Activated naive CD8-positive, alpha-beta T cell treated with anti-CD3 and anti-CD28 coated beads, Interleukin-2, amount 50 U/mL, for 24 hours (primary cell): Measurements from ENCODE around the gene TMEM108.

ENCODE experiments used
- ATAC-seq: fragments of 150-1000 bp; cut with Tn5 transposase; one replicate; pipeline ENCODE4 v1.10.0; 2021
- DNase-seq: peaks from one replicate; pipeline ENCODE4 v3.0.0; 2021
- H3K27ac Mint-ChIP-seq: one replicate; pipeline ENCODE4 v1.8.0; 2021; ENCODE audit warnings: mild to moderate bottlenecking, mixed read lengths
- H3K27me3 Mint-ChIP-seq: one replicate; pipeline ENCODE4 v1.8.0; 2021; ENCODE audit warnings: mixed read lengths
- H3K36me3 Mint-ChIP-seq: one replicate; pipeline ENCODE4 v1.8.0; 2021; ENCODE audit warnings: low read depth, mixed read lengths
- H3K4me1 Mint-ChIP-seq: one replicate; pipeline ENCODE4 v1.8.0; 2021; ENCODE audit warnings: mixed read lengths
- H3K4me3 Mint-ChIP-seq: one replicate; pipeline ENCODE4 v1.8.0; 2021; ENCODE audit warnings: mild to moderate bottlenecking, moderate library complexity, mixed read lengths
- H3K9me3 Mint-ChIP-seq: one replicate; pipeline ENCODE4 v1.8.0; 2021; ENCODE audit warnings: mixed read lengths

Gene TMEM108

DNA sequence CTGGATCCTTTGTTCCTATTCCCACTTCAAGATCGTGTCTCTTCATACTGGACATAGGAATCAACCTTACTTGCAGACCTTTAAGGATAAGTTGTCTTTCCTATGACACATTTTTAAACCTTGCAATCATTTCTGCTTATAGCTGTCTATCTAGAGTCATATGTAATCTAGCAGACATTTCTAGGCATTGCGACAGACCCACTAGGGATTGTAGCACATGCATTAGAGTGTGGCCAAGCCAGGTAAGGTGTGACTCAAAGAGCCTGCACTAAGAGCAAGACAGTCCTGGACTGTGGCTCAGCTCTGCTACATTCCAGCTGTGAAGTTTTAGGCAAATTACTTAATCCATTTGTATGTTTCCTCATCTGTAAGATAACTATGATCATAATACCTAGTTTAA lies 322.8 kb downstream of the TMEM108 start:
- Mint-ChIP-seq H3K36me3 (no peaks in the 10 kb centered on the region), H3K4me3 (no peak overlapping the region), H3K4me1 (no peaks in the 10 kb centered on the region), H3K9me3 (peaks cover 8% of the 10 kb centered on the region), H3K27ac (no peak overlapping the region), H3K27me3 (no peaks in the 10 kb centered on the region)
- DNase-seq (no peak), ATAC-seq (no peak)

DNA sequence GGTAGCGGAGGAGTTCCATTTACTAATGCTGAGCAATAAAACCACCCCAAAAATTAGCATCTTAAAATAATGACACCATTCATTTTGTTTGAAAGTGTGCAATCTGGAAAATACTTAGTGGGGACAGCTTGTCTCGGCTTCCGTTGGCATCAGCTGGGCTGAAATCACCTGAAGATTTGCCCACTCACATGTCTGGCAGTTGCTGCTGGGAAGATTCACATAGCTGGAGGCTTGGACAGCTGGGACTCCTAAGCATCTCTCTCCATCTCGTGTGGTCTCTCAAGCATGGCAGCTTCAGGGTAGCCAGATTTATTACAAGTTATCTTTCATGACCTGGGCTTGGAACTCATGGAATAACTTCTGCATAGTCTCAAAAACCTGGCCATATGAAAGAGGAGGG lies 323.2 kb downstream of the TMEM108 start:
- no peaks in the 10 kb centered on the region for H3K4me1 Mint-ChIP-seq
- no peaks in the 10 kb centered on the region for H3K27me3 Mint-ChIP-seq
- H3K27ac Mint-ChIP-seq, result no peak overlapping the region
- no peaks in the 10 kb centered on the region for H3K36me3 Mint-ChIP-seq
- no peak for ATAC-seq
- no peak for DNase-seq
- H3K9me3 Mint-ChIP-seq, result peaks cover 4% of the 10 kb centered on the region
- H3K4me3 Mint-ChIP-seq, result no peak overlapping the region

DNA sequence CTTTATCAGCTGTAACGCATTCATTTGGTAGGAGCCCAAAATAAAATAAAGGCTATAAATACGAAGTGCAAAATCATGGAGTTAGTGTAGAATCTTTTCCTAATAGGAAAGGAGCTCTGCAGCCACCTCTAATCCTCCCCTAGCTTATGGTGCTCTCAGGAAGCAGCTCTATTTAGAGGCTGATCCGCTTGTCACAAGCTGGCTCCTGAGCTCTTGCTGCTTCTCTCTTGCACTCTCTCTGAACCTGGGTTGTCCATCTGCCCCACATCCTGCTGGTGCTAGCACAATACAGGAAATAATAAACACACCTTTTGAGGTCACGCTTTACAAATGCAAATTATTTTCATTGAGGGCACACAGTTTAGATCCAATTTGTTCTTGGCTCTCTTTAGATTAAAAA lies 324.3 kb downstream of the TMEM108 start:
- Mint-ChIP-seq H3K36me3 (no peaks in the 10 kb centered on the region), H3K4me1 (no peaks in the 10 kb centered on the region), H3K9me3 (no peaks in the 10 kb centered on the region), H3K27me3 (no peaks in the 10 kb centered on the region), H3K27ac (no peak overlapping the region), H3K4me3 (no peak overlapping the region)
- DNase-seq, result no peak
- ATAC-seq, result no peak

DNA sequence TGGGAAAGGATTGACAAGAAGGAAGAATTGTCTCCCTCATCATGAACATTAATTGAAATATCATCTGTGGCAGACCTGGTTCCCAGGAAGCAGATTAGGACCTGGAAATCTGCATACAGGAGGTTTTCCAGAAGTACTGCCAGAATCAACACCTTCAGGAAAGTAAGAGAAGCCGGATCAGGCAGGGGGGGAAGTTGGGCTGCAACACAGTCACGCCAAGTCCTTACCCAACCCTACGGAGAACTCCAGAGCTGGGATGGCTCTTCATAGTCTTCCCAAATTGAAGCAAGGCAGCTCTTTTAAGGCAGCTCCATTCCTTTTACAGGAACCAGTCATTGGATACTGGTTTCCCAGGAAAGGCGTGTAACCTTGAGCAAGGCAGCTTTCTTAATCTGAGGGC lies 326.5 kb downstream of the TMEM108 start:
- H3K4me3 Mint-ChIP-seq, result no peak overlapping the region
- no peaks in the 10 kb centered on the region for H3K4me1 Mint-ChIP-seq
- no peak for ATAC-seq
- H3K9me3 Mint-ChIP-seq, result no peaks in the 10 kb centered on the region
- no peak overlapping the region for H3K27ac Mint-ChIP-seq
- H3K27me3 Mint-ChIP-seq, result no peaks in the 10 kb centered on the region
- H3K36me3 Mint-ChIP-seq, result no peaks in the 10 kb centered on the region
- no peak for DNase-seq

DNA sequence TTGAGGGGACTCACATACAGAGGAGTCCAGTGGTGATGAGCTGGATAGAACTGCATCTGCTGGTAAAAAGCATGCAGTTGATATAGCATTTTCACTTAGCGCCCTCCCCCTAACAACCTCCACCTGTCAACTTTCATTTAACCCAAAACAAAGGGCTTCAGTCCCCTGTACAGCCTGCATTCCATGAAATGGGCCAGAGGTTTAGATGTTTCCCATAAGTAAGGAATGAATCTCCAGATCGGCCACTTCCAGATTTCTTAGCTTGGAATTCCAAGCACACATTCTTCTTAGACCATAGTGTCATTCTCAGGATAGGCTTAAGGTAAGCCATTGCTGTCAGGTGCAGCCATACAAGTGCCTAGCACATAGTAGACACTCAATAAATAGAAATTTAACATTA lies 328.7 kb downstream of the TMEM108 start:
- Mint-ChIP-seq H3K27ac (no peak overlapping the region), H3K27me3 (no peaks in the 10 kb centered on the region), H3K9me3 (no peaks in the 10 kb centered on the region), H3K4me1 (no peaks in the 10 kb centered on the region), H3K36me3 (no peaks in the 10 kb centered on the region), H3K4me3 (no peak overlapping the region)
- DNase-seq, result no peak
- ATAC-seq, result no peak

DNA sequence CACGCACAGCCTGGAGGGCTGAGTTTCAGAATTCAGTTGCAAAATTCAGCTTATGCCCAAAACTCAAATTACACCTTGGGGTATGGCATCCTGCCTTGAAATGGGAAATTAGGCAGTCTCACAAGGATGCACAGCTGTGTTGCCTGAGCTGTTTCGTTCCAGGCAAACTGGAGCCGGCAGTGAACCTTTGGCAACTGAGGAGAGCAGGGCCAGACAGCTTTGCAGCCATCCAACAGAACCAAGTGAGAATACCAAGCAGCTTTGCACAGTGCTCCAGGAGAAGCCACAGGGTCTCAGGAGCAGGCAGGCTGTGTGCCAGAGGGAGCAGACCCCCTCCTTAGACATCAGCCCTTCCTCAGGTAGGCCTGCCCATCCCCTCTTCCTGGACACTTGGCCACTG lies 329.2 kb downstream of the TMEM108 start:
- DNase-seq (no peak), ATAC-seq (no peak)
- Mint-ChIP-seq H3K4me1 (no peaks in the 10 kb centered on the region), H3K4me3 (no peak overlapping the region), H3K27ac (no peak overlapping the region), H3K27me3 (no peaks in the 10 kb centered on the region), H3K36me3 (no peaks in the 10 kb centered on the region), H3K9me3 (no peaks in the 10 kb centered on the region)

DNA sequence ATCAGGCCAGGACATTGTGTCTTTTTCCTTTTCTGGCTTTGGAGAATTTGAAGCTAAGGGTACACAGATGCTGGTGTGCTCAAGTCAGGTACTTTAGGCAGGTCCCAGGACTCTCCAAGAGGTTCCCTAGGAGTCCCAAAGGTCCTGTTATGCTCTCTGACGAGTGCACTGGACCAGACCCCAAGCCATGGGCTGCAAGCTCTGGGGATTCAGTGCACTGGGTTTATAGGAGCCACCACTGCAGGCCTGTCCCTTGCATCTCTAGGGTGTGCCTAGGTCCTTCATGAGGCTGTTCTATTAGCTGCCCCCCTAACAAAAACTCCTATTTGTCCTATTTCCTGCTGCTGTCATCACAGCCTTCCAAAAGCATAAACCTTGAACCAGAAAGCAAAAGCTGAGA lies 329.8 kb downstream of the TMEM108 start:
- Mint-ChIP-seq H3K9me3 (no peaks in the 10 kb centered on the region), H3K4me1 (no peaks in the 10 kb centered on the region), H3K27me3 (no peaks in the 10 kb centered on the region), H3K4me3 (no peak overlapping the region), H3K27ac (no peak overlapping the region), H3K36me3 (no peaks in the 10 kb centered on the region)
- DNase-seq, result no peak
- ATAC-seq, result no peak

DNA sequence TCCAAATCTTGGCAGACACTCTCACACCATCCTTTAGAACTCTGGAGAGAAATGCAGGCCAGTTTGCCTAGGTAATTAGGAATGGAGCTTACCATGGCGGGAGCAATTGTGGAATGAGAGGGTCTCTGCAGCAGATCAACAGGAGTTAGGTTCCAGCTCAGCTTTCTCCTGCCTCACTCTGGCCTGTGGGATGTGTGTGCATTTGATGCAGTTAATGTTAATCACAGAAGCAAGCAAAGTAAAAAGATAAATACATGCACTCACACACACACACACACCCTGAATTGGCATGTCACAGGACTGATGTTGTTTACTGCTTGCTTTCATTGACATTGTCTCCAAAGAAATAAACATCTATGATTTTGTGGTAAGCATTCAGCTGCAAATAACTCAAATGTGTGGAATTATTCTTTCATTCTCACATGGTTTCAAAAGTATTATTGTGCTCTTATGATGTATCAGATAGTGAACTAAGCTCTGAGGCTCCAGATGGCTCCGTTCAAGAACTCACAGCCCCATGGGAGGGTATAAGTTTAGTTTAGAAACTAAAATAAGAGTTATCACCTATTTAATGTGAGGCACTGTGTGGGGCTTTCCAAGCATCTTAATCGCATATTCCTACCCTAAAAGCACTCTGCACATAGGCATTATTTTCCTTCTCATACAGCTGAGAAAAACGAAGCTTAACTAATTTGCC lies 330.3 kb downstream of the TMEM108 start:
- Mint-ChIP-seq H3K27ac (no peak overlapping the region), H3K27me3 (no peaks in the 10 kb centered on the region), H3K9me3 (no peaks in the 10 kb centered on the region), H3K4me1 (no peaks in the 10 kb centered on the region), H3K4me3 (no peak overlapping the region), H3K36me3 (no peaks in the 10 kb centered on the region)
- DNase-seq (no peak), ATAC-seq (no peak)

DNA sequence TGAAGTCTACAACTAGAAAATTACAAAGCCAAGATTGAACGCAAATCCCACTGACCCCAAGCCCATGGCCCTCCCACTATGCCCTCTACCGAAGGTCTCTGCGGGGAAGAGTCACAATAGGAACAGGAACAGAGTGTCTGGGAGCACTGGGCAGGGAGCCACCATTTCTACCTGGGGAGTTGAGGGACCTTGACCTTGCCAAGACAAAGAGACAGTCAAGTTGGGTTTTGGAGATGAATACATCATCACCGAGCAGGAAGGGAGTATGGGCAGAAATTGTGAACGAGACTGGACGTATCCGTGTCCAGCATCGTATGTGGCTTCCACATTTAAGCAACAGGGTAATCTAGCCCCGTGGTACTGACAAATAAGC lies 330.9 kb downstream of the TMEM108 start:
- no peaks in the 10 kb centered on the region for H3K9me3 Mint-ChIP-seq
- ATAC-seq, result no peak
- H3K4me3 Mint-ChIP-seq, result no peak overlapping the region

DNA sequence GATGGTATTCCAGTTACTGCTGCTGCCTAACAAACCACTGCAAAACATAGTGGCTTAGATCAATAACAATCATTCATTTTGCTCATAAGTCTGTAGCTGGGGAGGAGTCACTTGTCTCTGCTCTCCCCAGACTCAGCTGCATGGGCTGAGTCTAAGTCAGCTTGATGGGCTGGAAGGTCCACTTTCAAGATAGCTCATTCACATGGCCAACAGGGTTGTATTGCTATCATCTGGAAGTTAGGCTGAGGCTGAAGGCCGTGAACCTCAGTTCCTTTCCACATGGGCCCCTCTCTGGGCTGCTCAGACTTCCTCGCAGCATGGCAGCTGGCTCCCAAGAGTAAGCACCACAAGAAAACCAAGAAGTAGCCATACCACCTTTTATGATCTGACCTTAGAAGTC lies 333.0 kb downstream of the TMEM108 start:
- DNase-seq (no peak), ATAC-seq (no peak)
- Mint-ChIP-seq H3K4me1 (no peaks in the 10 kb centered on the region), H3K9me3 (no peaks in the 10 kb centered on the region), H3K4me3 (no peak overlapping the region), H3K36me3 (no peaks in the 10 kb centered on the region), H3K27me3 (no peaks in the 10 kb centered on the region), H3K27ac (no peak overlapping the region)

More for the DNA sequence above, 330.9 kb downstream of the TMEM108 start:
- Mint-ChIP-seq H3K27me3 (no peaks in the 10 kb centered on the region), H3K4me1 (no peaks in the 10 kb centered on the region), H3K27ac (no peak overlapping the region), H3K36me3 (no peaks in the 10 kb centered on the region)
- no peak for DNase-seq

DNA sequence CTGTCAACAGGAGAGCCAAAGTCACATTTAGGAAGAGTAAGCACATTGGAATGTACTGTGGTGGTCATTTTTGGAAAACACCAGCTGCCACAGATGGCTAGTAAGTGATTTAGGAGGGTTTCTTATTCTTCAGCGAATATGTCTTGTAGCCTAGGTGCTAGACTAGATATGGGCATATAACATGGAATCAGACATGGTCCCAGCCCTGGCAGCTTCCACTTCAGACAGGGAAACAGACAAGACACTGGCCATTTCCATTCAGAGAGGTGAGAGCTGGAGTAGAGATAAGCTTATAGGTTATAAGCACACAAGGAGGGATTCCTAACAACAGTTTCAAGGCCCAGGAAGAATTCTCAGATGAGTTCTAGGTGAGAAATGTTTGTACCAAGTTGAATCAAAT lies 333.5 kb downstream of the TMEM108 start:
- Mint-ChIP-seq H3K4me3 (no peak overlapping the region), H3K36me3 (no peaks in the 10 kb centered on the region), H3K27me3 (no peaks in the 10 kb centered on the region), H3K27ac (no peak overlapping the region), H3K4me1 (no peaks in the 10 kb centered on the region), H3K9me3 (no peaks in the 10 kb centered on the region)
- ATAC-seq (no peak), DNase-seq (no peak)

DNA sequence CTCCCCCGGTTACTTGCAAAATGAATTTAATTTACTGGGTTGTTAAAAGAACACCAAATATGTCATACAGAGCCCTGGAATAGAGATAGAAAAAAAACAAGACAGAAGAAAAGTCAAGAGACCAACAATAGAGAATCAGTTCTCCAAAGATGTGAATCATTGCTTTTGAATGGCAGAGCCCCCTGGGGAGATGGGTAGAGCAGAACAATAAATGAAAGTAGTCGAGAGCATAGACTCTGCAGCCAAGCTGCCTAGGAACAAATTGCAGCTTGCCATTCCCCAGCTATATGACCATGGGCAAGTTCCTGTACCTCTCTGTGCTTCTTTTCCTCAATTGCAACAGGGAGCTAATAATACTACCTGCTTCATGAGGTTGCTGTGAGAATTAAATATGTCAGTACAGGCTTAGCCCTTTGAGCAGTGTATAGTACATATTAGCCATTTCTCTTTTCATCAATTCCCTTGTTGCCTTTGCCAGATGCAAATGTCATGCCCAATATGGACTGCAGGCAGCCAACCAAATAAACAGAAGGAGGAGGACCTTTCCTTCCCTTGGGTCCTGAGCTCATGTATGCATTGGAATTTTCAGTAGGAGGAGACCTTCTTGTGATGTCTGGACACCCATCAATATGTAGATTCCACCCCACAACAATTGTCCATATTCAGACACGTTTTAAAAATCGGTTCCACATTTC lies 336.7 kb downstream of the TMEM108 start:
- H3K27ac Mint-ChIP-seq, result no peak overlapping the region
- no peak for ATAC-seq
- no peaks in the 10 kb centered on the region for H3K4me1 Mint-ChIP-seq
- no peak for DNase-seq
- no peaks in the 10 kb centered on the region for H3K36me3 Mint-ChIP-seq
- no peak overlapping the region for H3K4me3 Mint-ChIP-seq
- no peaks in the 10 kb centered on the region for H3K9me3 Mint-ChIP-seq
- no peaks in the 10 kb centered on the region for H3K27me3 Mint-ChIP-seq

DNA sequence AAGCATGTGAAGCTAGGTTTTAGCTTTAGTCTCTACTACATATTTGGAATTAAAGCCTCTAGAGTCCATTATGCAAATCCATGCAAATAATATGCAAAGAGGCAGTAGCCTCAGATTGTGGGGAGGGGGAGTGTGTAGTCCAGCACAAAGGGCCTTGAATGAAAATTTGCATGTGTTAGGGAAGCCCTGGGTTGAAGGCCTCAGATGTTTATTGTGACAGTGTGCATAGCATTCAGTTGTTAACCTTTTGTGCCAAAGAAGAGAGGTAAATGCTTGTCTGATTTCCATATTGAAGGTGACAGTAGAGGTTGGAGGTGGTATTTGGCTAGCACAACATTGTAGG lies 337.2 kb downstream of the TMEM108 start:
- no peaks in the 10 kb centered on the region for H3K27me3 Mint-ChIP-seq
- no peaks in the 10 kb centered on the region for H3K36me3 Mint-ChIP-seq
- DNase-seq (no peak), ATAC-seq (no peak)
- no peak overlapping the region for H3K27ac Mint-ChIP-seq
- H3K4me1 Mint-ChIP-seq, result no peaks in the 10 kb centered on the region
- no peak overlapping the region for H3K4me3 Mint-ChIP-seq
- no peaks in the 10 kb centered on the region for H3K9me3 Mint-ChIP-seq

DNA sequence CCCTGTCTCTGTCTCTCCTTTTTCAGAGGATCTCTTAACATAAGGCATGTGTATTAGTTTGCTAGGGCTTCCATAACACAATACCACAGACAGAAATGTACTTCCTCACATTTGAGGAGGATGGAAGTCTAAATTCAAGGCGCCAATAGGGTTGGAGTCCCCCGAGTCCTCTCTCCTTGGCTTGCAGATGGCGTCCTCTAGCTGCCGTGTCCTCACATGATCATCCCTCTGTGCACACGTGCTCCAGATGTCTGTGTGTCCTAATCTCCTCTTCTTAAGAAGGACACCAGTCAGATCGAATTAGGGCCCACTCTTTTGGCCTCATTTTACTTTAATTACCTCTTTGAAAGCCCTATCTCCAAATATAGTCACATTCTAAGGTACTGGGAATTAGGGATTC lies 338.6 kb downstream of the TMEM108 start:
- Mint-ChIP-seq H3K36me3 (no peaks in the 10 kb centered on the region), H3K9me3 (no peaks in the 10 kb centered on the region), H3K4me1 (no peaks in the 10 kb centered on the region), H3K27me3 (no peaks in the 10 kb centered on the region), H3K27ac (no peak overlapping the region), H3K4me3 (no peak overlapping the region)
- ATAC-seq, result no peak
- DNase-seq, result no peak

DNA sequence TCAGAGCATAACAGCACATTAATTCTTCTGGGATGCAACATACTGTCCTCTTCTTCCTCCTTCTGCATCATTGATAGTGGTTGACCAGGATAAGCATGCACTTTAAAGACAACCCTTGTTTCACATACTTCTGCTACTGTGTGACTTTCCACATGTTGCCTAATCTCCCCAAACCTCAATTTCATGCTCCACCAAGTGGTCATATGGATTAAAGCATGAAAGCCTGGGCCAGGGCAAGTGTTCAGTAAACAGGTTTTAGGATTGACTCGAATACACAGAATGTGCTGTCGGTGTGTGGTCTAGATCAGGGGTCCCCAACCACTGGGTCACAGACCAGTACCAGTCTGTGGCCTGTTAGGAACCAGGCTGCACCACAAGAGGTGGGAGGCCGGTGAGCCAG lies 339.2 kb downstream of the TMEM108 start:
- Mint-ChIP-seq H3K4me1 (no peaks in the 10 kb centered on the region), H3K4me3 (no peak overlapping the region), H3K27me3 (no peaks in the 10 kb centered on the region), H3K9me3 (no peaks in the 10 kb centered on the region), H3K36me3 (no peaks in the 10 kb centered on the region), H3K27ac (no peak overlapping the region)
- ATAC-seq (no peak), DNase-seq (no peak)

DNA sequence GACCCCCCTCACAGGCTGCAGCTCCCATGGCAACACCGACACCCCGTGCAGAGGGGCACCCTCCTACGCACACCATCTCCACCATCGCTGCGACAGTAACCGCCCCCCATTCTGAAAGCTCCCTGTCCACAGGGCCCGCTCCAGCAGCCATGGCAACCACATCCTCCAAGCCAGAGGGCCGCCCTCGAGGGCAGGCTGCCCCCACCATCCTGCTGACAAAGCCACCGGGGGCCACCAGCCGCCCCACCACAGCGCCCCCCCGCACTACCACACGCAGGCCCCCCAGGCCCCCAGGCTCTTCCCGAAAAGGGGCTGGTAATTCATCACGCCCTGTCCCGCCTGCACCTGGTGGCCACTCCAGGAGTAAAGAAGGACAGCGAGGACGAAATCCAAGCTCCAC lies 341.7 kb downstream of the TMEM108 start:
- Mint-ChIP-seq H3K4me1 (no peaks in the 10 kb centered on the region), H3K4me3 (no peak overlapping the region), H3K36me3 (no peaks in the 10 kb centered on the region), H3K27ac (no peak overlapping the region), H3K9me3 (no peaks in the 10 kb centered on the region), H3K27me3 (peaks cover 1% of the 10 kb centered on the region)
- ATAC-seq, result no peak
- DNase-seq, result no peak
